Measurements from ENCODE around the gene GLS.
A peak's percentile ranks its signal among the peaks of the same experiment; 100 is the strongest.
"Not testable (repeated sequence)": the region's sequence is repeated elsewhere in the genome, so short reads cannot be mapped to it uniquely, and the experiment has no call there.

GLS gene

DNA sequence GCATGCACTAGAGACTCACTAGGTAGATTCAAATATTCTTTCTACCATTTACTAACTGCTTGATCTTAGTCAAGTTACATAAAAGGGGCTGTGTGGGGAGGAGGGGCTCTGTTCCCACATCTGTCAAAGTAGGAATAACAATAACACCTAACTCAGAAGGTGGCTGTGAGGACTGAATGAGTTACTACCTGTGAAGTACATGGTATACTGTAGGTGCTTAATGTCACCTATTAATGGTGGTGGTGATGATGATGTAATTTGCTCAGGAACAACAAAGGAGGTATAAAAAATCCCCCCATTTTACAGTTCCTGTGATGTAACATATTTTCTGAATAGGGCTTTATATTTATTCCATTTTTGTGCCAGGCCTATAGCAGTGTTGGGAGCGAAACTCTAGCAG lies 92.6 kb downstream of the GLS start:
- no peak for DNase-seq

DNA sequence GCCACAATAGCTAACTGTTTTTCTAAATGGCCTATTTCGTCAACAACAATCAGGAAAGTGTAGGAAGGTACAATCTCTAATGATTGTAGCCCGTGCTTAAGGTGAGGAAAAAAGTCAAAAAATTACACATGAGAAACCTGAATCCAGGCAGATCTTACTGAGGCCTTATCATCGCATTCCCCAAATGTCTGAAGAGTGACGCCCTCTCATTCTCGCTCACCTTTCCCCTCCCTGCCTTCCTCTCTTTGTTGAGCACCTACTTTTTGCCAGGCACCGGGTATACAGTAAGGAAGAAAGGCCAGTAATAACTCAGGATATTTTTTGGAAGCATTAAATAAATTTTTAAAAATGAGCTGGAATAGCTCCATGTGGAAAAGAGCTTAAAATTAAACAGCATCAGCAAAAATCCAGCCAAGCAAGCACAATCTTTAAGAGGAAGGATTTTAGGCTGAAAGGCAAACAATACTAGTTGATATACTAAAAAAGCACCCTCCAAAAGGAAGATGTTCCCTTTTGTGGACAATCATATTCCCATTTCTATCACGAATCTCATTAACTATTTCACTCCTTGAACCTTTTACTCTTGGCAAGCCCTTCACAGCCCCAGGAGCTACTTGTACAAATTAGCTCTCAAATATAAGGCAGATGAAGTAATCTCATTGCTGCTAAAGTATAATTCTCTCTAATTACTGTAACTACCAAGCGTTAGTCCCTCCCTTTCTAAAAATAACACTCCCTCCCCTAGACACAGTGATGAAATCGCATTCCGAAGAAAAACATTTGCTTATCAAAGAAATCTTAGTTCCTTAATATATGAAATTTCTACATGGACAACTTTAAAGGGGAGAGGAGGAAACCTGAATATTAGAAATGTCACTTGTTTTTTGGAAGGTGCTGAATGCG lies 93.4 kb downstream of the GLS start:
- no peak for DNase-seq

DNA sequence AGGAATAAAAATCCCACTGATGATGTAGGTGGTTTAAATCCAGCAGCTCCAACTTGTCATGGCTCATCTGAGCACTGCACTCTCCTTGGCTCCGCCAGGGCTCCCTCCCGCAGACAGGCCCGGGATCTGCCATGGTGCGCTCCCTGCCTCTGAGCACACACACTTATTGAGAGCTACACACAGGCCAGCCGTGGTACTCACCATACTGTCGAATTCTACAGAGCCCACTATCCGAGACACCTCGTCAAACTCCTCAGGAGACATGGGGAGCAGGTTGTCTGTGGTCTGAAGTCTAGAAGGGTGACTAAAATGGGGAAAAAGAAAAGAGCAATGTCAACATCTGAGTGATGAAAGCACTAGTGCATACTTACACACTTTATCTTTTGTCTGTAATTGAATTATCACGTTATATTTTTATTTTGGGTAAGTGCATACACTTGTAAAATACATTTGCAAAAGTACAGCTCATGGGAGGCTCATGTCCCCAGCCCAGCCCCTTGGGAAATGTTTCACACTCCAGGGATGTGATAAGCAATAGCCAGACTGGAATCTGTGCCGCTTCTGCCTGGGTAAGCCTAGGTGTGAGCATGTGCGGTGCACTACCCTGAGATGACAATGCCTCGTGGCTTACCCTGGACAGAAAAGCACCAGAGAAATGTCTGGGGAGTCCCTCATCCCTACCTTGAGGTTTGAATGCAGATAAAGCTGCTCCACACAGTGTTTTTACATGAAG lies 94.2 kb downstream of the GLS start:
- no peak for DNase-seq

DNA sequence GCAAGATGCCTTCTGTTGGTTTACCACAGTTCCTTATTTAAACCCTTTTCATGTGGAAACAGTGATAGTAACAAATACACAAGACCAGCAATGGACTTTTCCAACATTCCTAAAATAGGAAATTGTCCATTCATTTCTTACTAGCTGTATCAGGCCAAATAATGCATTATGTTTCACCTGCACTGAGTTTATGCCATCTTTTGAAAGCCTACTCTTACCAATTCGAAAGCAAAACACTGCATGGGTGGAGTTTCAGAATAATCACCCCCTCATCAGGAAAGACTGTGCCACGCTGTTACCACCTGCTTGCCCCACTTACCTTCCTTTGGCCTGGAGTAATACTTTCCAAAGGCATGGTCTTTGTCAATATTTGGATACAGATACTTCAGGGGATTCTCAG lies 95.9 kb downstream of the GLS start:
- DNase-seq = no peak

DNA sequence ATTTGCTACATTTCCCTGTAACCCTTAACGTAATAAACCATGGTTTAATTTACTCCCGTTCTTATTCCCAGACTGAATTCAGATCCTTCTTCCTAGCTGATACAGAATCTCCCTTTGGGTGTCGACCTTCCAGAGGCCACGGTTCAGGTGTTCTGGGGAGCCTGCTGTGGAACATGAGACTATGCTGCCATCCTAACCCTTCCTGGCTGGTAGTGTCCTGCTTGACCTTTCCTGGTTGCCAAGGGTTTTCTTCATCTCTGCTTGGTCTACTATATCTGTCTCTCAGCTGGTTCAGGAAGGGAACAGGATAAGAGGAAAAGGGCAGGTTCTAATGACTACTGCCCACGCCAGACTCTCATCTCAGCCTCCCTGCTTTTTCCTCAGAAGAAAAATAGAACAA lies 96.9 kb downstream of the GLS start:
- DNase-seq = no peak

DNA sequence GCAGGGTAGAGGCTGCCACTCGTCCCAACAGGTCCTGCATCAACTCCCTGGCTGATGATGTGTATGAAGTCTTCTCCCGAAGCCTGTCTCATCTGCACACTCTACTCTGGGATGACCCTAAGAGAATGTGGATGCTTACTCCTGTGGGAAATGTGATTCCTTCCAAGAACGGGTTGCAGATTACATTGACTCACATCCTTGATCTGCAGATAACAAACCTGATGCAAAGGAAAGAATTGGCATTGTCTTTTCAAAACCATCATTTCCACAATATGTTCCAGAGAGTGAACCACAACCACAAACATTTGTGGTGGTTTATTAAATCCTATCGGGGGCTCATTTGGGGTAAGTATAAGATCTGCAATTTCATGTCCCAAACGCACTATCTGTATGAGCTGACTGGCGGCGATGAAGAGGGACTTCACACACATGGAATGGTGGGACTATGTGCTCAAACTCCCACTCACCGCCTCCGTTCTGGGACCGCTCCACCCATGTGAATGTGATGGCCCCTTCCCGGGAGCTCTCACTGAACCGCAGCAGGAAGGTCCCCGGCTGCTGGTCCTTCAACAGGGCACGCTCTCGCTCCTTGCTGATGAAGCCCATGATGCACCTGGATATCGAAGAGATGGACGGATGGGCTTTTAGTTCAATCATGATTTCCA lies 97.9 kb downstream of the GLS start:
- no peak for DNase-seq

DNA sequence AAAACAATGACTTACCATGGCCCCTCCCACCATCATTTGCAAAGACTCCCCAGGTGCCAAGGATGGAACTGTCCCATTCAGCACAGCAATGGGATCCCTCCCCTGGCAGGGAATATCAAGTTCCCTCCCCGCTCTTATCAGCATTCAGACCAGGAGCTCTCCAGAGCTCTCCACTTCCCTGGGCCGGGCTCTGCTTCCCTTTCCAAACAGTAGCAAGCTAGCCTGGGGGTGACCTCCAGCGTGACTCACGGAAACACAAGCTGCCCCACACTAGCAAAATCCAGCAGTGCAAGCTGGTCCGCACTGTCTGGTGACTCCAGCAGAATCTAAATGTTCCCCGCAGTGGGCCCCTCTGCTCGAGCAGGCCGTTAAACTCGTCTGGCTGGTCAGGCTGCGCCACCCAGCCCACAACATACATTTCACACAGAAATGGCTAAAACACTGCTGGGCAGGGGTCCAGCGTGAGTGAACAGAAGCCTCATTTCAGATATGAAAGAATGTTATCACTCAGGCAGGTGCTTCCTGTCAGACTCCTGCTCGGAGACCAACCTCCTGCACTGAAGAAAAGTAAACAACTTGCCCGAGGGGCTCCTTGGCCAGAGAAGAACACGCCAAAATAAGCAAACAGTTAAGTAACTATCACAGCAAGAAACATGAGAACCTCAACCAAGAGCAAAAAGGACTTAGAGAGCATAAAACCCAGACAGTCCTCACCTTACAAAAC lies 99.4 kb downstream of the GLS start:
- DNase-seq = no peak

DNA sequence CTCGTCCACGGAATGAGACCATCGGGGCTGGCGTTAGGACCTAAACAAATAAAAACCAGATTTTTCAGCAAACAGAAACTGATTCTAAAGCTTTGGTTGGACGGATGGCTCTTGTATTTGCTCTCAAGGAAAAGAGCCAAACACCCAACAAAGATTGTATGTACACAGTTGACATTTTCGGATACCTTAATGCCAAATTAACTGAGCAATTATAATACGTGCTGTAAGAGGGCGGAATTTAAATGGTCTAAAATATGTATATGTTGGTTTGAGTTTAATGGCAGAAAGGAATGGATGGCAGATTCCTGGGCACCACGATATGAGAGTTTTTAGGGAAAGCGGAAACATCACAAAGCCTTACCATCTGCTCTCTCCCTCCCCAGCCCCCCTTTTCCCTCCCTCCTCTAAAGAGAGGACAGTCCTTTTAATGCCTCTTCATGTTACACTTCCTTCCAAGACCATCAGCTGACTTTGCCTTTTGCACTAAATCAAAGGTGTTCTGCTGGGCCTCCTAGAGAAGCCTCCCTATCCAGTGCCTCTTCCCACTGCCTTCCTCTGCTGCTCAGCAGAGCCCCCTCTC lies 100.1 kb downstream of the GLS start:
- DNase-seq = no peak

DNA sequence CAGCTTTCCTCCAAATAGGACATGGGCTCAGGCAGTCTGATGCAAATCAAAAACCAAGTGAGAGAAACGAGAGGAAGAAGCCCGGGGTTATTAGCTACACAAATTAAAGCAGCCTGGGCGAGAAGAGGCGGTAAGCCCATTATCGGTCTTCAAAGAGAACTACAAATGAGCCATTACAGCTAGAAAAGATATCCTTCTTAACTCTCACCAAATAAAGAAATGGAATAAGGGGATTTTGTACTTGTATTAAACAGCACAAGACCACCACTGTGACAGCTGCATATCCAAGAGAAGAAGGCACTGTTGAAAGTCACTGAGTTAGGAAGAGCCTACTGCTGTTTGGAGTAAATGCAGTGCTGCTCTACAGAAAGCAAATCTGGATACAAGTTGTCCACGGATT lies 100.7 kb downstream of the GLS start:
- DNase-seq = no peak

DNA sequence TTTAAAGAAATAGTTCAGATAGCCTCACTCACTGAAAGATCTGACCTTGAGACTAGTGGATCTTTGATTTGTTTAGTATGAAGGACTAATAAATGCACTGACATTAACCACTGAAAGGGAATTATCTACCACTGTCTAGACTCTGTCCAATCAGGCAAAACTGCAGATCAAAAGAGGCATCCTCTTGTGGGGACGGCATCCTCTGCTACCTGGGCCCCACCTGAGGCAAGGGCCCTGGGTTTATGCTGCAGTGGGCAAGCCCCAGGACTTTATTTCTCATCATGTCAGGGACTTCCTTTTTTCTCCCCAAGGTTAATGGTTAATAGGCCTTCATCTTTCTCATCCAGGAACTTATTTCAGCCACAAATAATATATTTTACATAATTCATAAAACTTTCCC lies 101.1 kb downstream of the GLS start:
- DNase-seq = no peak

DNA sequence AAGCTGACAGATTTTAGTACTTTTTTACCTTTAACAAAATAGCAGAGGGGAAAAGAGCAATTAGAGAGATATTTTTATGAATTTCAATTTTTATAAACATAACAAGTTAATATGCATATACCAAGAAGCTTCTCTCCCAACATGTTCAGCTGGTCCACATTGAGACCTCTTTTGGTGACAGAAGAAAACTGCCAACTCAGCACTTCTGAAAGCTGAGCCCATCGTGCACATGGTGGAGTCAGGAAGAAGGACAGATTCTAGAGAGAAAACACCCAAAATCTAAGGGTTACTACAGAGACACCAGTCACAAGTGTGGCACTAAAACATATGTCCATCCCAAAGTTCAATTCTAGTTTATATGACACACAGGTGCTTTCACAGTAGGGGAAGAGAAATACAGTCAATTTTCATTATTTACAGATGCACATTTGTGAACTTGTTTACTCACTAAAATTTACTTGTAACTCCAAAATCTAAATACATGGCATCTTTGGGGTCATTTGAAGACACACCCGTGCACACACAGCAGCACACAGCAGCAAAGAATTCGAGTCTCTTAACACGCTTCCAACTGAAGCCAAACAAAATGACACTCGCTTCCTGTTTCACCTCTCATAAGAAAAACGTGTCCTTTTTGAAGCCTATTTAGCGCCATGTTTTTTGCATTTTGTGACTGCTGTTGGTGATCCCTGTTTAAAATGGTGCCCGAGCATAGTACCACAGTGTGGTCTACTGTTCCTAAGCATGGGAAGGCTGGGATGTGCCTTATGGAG lies 101.8 kb downstream of the GLS start:
- no peak for DNase-seq

DNA sequence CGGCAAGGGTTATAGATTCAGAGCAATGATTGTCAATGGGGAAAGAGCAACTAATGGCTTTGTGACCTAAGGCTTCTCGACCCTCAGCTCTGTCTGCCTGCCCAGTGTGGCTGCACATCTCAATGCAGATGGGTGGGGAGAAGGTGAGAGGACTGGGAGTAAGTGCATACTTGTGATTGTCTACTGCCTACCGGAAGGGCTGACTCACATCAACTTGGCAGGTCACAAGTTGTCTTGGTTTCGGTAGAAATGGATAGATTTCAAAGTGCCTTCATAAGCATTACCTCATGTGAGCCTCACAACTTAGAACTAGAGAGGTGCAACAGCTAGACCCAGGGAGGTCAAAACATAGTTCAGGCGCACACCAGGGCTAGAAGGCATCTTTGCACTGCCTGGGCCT lies 104.0 kb downstream of the GLS start:
- DNase-seq = peak; percentile 49

DNA sequence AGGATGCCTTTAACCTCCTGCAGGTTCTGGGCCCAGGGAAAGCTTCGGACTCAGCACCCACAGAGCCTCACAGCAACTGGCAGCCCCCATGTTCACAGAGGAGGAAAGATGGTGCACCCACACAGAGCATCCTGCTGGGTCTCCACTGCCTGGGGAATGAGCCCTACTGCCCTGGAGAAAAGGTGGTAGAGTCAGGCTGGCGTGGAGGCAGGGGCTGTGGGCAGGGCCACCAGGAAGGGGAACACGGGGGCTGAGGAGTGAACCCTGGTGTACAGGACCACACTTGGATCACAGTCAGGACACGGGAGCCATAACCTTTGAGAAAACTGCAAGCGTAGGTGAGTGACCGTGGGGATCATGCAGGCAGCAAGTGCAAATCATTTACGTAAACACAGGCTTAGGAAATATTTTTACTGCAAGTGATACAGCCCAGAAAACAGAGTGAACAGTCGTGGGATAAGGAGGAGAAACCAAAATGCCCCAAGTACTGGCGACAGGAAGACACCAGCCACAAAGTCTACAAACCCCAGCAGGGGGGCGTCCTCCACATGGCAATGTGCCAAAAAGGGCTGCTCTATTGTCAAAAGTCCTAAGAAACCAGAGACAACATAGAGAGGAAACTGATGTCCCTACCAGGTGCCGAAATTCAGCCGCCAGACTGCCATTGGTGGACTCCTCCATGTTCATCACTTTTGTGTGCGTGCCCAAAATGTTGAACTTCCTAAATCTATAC lies 105.8 kb downstream of the GLS start:
- DNase-seq = no peak

DNA sequence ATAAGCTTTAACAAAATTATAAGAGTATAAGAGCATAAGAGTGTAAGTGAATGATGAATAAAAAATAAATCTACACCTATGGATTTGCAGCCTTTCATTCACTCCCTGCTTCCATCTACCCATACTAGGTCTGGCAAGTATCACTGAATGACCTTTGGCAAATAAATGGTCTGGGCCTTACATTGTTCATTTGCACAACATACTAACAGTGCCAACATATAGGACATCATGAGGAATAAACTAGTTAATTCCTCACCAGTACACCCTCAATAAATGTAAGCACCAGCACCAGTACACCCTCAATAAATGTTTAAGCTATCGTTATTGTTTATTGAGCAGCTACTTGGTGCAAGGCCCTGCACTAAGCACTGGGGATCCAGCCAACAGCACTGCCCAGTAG lies 106.5 kb downstream of the GLS start:
- DNase-seq = no peak

DNA sequence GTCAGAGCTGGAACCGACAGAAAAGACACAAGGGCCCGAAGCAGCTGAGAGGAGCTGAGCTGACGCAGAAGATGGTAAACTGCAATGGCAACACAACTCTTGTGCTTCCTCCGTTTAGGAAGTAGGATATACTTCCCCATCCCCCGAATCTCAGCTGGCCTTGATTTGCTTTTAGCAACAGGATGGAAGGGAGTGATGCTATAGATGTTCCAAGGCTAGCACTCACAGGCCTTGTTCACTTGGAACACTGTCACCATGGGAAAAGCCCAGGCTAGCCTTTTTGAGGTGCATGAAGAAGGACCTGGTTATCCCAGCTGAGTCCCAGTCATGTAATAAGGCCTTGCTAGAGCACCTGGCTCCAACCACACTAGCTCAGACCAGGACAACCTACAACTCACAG lies 107.3 kb downstream of the GLS start:
- DNase-seq = no peak

DNA sequence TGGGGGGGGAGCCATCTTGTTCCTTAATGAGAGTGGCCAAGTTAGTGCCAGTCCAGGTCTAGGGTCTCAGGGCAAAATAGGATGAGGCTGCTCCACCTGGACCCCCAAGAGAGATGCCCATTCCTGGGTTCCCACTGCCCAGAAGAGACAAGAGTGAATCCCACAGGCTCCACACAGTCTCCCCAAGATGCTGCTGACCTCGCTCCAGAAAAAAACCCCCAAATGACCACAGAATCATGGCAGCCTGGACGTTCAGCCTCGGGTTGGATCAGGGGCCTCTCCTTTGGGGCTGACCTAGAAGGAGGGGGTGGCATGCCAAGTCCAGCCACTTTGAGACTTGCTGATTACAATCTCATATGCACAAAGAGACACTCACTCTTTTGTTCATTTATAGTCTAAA lies 108.3 kb downstream of the GLS start:
- no peak for DNase-seq

DNA sequence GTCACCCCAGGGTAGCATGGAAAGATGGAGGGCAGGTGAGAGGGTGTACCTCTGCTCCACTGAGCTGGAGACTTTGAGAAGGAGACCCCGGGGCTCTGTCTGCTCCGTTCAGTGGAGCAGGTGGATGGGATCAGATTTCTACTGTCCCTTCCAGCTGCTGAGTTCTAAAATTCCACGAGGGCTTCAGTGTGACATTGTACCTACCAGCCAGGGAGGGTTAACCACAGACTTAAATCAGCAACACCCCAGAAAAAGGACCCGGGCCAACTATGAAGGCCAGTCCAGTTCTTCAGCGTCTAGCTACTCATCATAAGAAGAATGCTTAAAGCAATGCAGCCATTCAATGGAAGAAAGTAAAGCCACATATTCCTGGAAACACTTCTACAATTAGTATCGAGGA lies 109.5 kb downstream of the GLS start:
- no peak for DNase-seq

DNA sequence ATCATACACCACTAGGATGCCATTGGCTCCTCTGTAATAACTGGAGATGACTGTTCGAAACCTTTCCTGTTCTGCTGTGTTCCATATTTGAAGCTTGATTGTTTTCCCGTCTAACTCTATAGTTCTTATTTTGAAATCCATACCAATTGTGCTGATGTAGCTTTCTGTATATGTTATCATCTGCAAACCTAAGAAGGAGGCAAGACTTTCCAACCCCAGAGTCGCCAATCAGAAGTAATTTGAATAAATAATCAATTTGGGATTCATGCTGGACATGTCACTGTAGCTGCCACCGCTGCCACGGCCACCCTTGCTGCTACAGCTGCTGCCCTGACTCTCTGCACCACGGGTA lies 112.6 kb downstream of the GLS start:
- DNase-seq = no peak

DNA sequence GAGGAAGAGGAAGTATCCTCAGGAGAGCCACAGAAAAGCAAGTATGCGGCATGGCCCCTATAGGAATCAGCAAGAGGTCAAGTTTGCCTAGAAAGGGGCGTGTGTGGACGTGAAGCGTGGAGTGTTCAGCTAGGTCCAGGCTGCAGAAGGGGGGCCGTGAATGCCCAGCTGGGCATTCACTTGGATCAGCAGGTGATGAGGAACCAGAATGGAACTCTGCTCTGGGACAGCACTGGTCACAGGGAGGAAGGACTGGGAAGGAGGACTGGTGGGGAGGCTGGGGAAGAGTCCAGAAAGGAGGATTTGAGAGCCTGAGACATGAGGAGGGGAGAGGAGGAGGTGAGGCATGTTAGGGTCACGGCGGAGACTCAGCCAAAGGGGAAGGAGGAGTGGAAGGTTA lies 113.5 kb downstream of the GLS start:
- no peak for DNase-seq

DNA sequence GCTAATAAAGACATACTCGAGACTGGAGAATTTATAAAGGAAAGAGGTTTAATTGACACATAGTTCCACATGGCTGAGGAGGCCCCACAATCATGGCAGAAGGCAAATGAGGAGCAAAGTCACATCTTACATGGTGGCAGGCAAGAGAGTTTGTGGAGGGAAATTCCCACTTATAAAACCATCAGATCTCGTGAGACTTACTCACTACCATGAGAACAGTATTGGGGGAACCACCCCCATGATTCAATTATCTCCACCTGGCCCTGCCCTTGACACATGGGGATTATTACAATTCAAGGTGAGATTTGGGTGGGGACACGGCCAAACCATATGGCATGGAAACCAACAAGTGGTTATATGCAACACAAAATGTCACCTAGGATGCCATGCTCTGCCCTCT lies 114.7 kb downstream of the GLS start:
- not testable (repeated sequence) for DNase-seq

DNA sequence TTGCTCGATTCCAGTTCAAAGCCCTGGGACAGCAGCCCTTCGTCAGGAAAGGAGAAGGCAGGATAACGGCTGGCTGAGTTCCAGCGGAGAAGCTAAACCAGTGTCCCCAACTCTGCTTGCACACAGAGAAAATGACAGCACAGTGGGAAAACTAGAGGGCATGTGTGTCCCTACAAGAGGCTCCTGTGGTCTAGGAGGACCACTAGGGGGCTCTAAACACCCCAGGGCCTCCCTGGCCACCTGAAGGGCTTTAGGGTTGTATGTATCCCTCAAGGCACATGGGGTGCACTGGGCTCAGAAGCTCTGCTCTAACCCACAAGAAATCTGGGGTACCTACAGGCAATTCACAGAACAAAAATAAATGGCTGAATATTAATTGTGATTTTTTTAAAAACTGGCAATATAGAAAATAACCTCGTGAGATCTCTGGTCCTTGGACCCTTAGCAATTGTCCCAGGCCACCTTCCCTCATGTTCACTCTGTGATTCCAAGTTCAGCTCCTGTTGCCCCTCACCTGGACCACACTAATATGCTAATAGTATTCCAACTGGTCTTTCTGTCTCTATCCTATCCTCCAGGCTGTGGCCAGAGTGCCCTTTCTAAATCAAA lies 115.8 kb downstream of the GLS start:
- peak; percentile 46 for DNase-seq

All from activated CD4-positive, alpha-beta T cell treated with anti-CD3 and anti-CD28 coated beads, Interleukin-2, Interleukin-6, amounts not matched to agents 100 ng/mL and 50 ng/mL, durations not matched to agents 16 hours and 8 hours (primary cell).